IMR-90 (cell line): Measurements from ENCODE around the gene NAALAD2. TPM values are rescaled to one million over a fixed set of nuclear protein-coding genes. Genes with fewer than 3 reads are reported as not detected.
"Not testable (repeated sequence)": the region's sequence is repeated elsewhere in the genome, so short reads cannot be mapped to it uniquely, and the experiment has no call there.

Experiments
- ATAC-seq: fragments of 200-7000 bp; cut with Tn5 transposase; 2 replicates; pipeline ENCODE4 v1.9.1; 2020; ENCODE audit warnings: low read depth, mild to moderate bottlenecking, moderate library complexity
- BruUV-seq: library from RNA; stranded (reverse); fragments of 400-500 nt; replicated peaks from 2 replicates; lab custom pipeline; 2021; lab: Mats Ljungman, UMichigan
- CTCF ChIA-PET: fragments of 300-600 bp; formaldehyde crosslinking; extraction: SDS; loops from one replicate; lab custom pipeline; 2021; ENCODE audit warnings: antibody characterized with exemption; lab: Yijun Ruan, JAX
- POLR2A ChIA-PET: fragments of 300-600 bp; sonication (Branson Sonifier 250); formaldehyde crosslinking; loops from one replicate; lab custom pipeline; 2022; ENCODE audit warnings: antibody characterized with exemption; ENCODE audit not compliant: unreplicated experiment; lab: Charles Lee
- DNase-seq: peaks from one replicate; pipeline ENCODE4 v3.0.0; 2013
- H2AFZ ChIP-seq: replicated peaks from 2 replicates; pipeline ENCODE3; 2013; ENCODE audit warnings: low read length, mild to moderate bottlenecking; ENCODE audit not compliant: poor library complexity
- H2AK5ac ChIP-seq: 2 replicates; pipeline ENCODE4 v1.6.1; 2013; ENCODE audit warnings: low read depth, low read length, inconsistent platforms
- H2AK9ac ChIP-seq: replicated peaks from 2 replicates; pipeline ENCODE3; 2013; ENCODE audit warnings: mild to moderate bottlenecking, low read depth, low read length, moderate library complexity; ENCODE audit not compliant: poor library complexity
- H2BK120ac ChIP-seq: 2 replicates; pipeline ENCODE4 v1.6.1; 2013; ENCODE audit warnings: low read depth, low read length, inconsistent platforms
- H2BK15ac ChIP-seq: 3 replicates; pipeline ENCODE4 v1.6.1; 2013; ENCODE audit warnings: low read depth, low read length, inconsistent platforms
- H2BK20ac ChIP-seq: 2 replicates; pipeline ENCODE4 v1.6.1; 2013; ENCODE audit warnings: low read depth, mild to moderate bottlenecking, inconsistent platforms, low read length, moderate library complexity
- H2BK5ac ChIP-seq: 2 replicates; pipeline ENCODE4 v1.6.1; 2013; ENCODE audit warnings: mild to moderate bottlenecking, low read depth, low read length, inconsistent platforms; ENCODE audit not compliant: poor library complexity, severe bottlenecking
- H3K14ac ChIP-seq: replicated peaks from 2 replicates; pipeline ENCODE4 v1.6.1; 2013; ENCODE audit warnings: low read depth, low read length, inconsistent platforms
- H3K18ac ChIP-seq: 2 replicates; pipeline ENCODE4 v1.6.1; 2013; ENCODE audit warnings: low read depth, low read length, control low read depth
- H3K23ac ChIP-seq: 2 replicates; pipeline ENCODE4 v1.6.1; 2013; ENCODE audit warnings: low read depth, low read length, inconsistent platforms
- H3K27ac ChIP-seq: 2 replicates; pipeline ENCODE4 v1.5.1; 2013; ENCODE audit warnings: mild to moderate bottlenecking, control low read depth, low read length; ENCODE audit not compliant: insufficient read depth
- H3K27me3 ChIP-seq: 2 replicates; pipeline ENCODE4 v1.6.1; 2013; ENCODE audit warnings: low read length; ENCODE audit not compliant: control insufficient read depth, insufficient read depth
- H3K36me3 ChIP-seq: 2 replicates; pipeline ENCODE4 v1.6.1; 2013; ENCODE audit warnings: low read length, mixed read lengths; ENCODE audit not compliant: control insufficient read depth, insufficient read depth
- H3K4ac ChIP-seq: 2 replicates; pipeline ENCODE4 v1.6.1; 2013; ENCODE audit warnings: low read depth, low read length, inconsistent platforms
- H3K4me1 ChIP-seq: 2 replicates; pipeline ENCODE4 v1.6.1; 2013; ENCODE audit warnings: low read length, mixed read lengths; ENCODE audit not compliant: control insufficient read depth, insufficient read depth
- H3K4me2 ChIP-seq: 2 replicates; pipeline ENCODE4 v1.6.1; 2013; ENCODE audit warnings: low read depth, mild to moderate bottlenecking, control low read depth, low read length, moderate library complexity
- H3K4me3 ChIP-seq: 2 replicates; pipeline ENCODE4 v1.5.1; 2013; ENCODE audit warnings: low read depth, mild to moderate bottlenecking, control low read depth, low read length, moderate library complexity; ENCODE audit not compliant: insufficient read depth
- H3K56ac ChIP-seq: 2 replicates; pipeline ENCODE4 v1.6.1; 2013; ENCODE audit warnings: low read length, inconsistent platforms; ENCODE audit not compliant: insufficient read depth; ENCODE audit errors: extremely low read depth
- H3K79me1 ChIP-seq, 2 experiments: 2 replicates each; pipeline ENCODE4 v1.6.1; 2013; ENCODE audit warnings: low read length in 2 of 2, inconsistent platforms in 1 of 2, low read depth in 1 of 2
- H3K9ac ChIP-seq: 2 replicates; pipeline ENCODE4 v1.6.1; 2013; ENCODE audit warnings: low read depth, low read length, control low read depth
- H3K9me1 ChIP-seq: 2 replicates; pipeline ENCODE4 v1.6.1; 2013; ENCODE audit warnings: low read length, inconsistent platforms; ENCODE audit not compliant: insufficient read depth
- H3K9me3 ChIP-seq: 2 replicates; pipeline ENCODE4 v1.6.1; 2013; ENCODE audit warnings: low read length; ENCODE audit not compliant: control insufficient read depth, insufficient read depth
- H4K20me1 ChIP-seq: 2 replicates; pipeline ENCODE4 v1.6.1; 2013; ENCODE audit warnings: low read length, inconsistent platforms; ENCODE audit not compliant: insufficient read depth
- H4K5ac ChIP-seq: 2 replicates; pipeline ENCODE4 v1.6.1; 2013; ENCODE audit warnings: mild to moderate bottlenecking, low read depth, low read length, control low read depth
- H4K8ac ChIP-seq, 2 experiments: 2 replicates each; pipeline ENCODE4 v1.6.1; 2013; ENCODE audit warnings: low read depth in 2 of 2, low read length in 2 of 2, control low read depth in 1 of 2, inconsistent platforms in 1 of 2
- H4K91ac ChIP-seq: 2 replicates; pipeline ENCODE4 v1.6.1; 2013; ENCODE audit warnings: low read depth, low read length, inconsistent platforms; ENCODE audit not compliant: insufficient read depth
- MAZ ChIP-seq: IDR thresholded peaks from 2 replicates; pipeline ENCODE4 v1.6.1; 2012; ENCODE audit warnings: low read depth, mild to moderate bottlenecking, low read length, improper control_type of control experiment, moderate library complexity, borderline replicate concordance
- WGBS, 2 experiments: methylation state at CpG; one replicate each; pipeline versions ENCODE4 v1.1.5 to v1.1.7; 2013; ENCODE audit warnings: missing lambda C conversion rate in 2 of 2; ENCODE audit not compliant: insufficient read length in 1 of 2; ENCODE audit errors: extremely low coverage in 2 of 2; 5-methylcytosine and 5-hydroxymethylcytosine counted together
- dilution Hi-C: fragments of 300-500 bp; cut with HindIII; formaldehyde crosslinking; loops from one replicate; pipeline ENCODE4 v1.14.3; 2018; ENCODE audit warnings: low sequenced_read_pairs; ENCODE audit not compliant: unreplicated experiment
- in situ Hi-C: fragments of 300-500 bp; cut with MboI; formaldehyde crosslinking; loops from 3 replicates; pipeline ENCODE4 v1.14.3; 2019; ENCODE audit warnings: low sequenced_read_pairs, inconsistent platforms, mixed read lengths
- intact Hi-C: fragments of 100-400 bp; cut with micrococcal nuclease; formaldehyde crosslinking; loops from 2 replicates; pipeline ENCODE4 v1.10.0; 2022
- polyA plus RNA-seq, 3 experiments: library from polyadenylated mRNA; depleted of rRNA; stranded (reverse); fragments of >200 nt; gene quantifications; 2 replicates each; pipeline ENCODE4 v1.2.3, GENCODE V29; 2012; ENCODE audit warnings: low replicate concordance in 1 of 3
- total RNA-seq: library from RNA; depleted of rRNA; stranded (reverse); fragments of >200 nt; gene quantifications from 2 replicates; pipeline ENCODE4 v1.2.3, GENCODE V29; 2012

Gene NAALAD2
- total and polyA plus RNA-seq, 2 of the 4 experiments (the other 2 are of a cell fraction) = under 0.01 to 0.09 TPM

- no peak for TF ChIP-seq MAZ
These were observed at the start of gene NAALAD2 (continued) for GRCh38 chr11:90134478-90135003.

GRCh38 chr11:90085650-90086049, 48.8 kb upstream of the NAALAD2 start, which contains the start of gene UBTFL1:
Gene UBTFL1 (plus strand): TSS chr11:90085950. CDS start chr11:90085950, 0 bp downstream.
- H3K9ac ChIP-seq, H3K4ac ChIP-seq, H2BK20ac ChIP-seq, H3K9me1 ChIP-seq, H4K8ac ChIP-seq, POLR2A ChIA-PET, H4K20me1 ChIP-seq, H3K18ac ChIP-seq, H4K91ac ChIP-seq, H3K27ac ChIP-seq, H3K56ac ChIP-seq, ATAC-seq, H3K14ac ChIP-seq, H2AFZ ChIP-seq, H2BK15ac ChIP-seq, H2BK120ac ChIP-seq, BruUV-seq, H3K4me1 ChIP-seq, dilution Hi-C loops, H3K23ac ChIP-seq, H3K79me1 ChIP-seq, H2AK5ac ChIP-seq, H3K27me3 ChIP-seq, H3K9me3 ChIP-seq, H2BK5ac ChIP-seq, H3K36me3 ChIP-seq, DNase-seq, intact Hi-C loops, H4K5ac ChIP-seq, H2AK9ac ChIP-seq, CTCF ChIA-PET, H3K4me2 ChIP-seq, H3K4me3 ChIP-seq, in situ Hi-C loops: not testable (repeated sequence)
- no CpG with 5 or more reads among the region's 3 CpGs for WGBS, 2 experiments

GRCh38 chr11:90088731-90089130, 45.7 kb upstream of the NAALAD2 start:
- H4K91ac ChIP-seq, BruUV-seq, H3K4me2 ChIP-seq, H2BK5ac ChIP-seq, H3K4me3 ChIP-seq, H3K9me1 ChIP-seq, H4K5ac ChIP-seq, H2AK5ac ChIP-seq, H3K27ac ChIP-seq, H3K4me1 ChIP-seq, H3K36me3 ChIP-seq, H4K20me1 ChIP-seq, H2BK20ac ChIP-seq, H2BK120ac ChIP-seq, H2AFZ ChIP-seq, H3K27me3 ChIP-seq, H3K56ac ChIP-seq, H2BK15ac ChIP-seq, H4K8ac ChIP-seq, POLR2A ChIA-PET, H3K9ac ChIP-seq, H3K14ac ChIP-seq, DNase-seq, dilution Hi-C loops, H3K23ac ChIP-seq, H3K79me1 ChIP-seq, H3K18ac ChIP-seq, H2AK9ac ChIP-seq, intact Hi-C loops, in situ Hi-C loops, CTCF ChIA-PET, H3K9me3 ChIP-seq, H3K4ac ChIP-seq, ATAC-seq: not testable (repeated sequence)
- no CpG with 5 or more reads among the region's 2 CpGs for WGBS, 2 experiments
